HG03460 (cell line): ENCODE measurements around the gene ERN2.
"Not testable (repeated sequence)": the region's sequence is repeated elsewhere in the genome, so short reads cannot be mapped to it uniquely, and the experiment has no call there.

ENCODE experiments used
- ATAC-seq: cut with Tn5 transposase; IDR thresholded peaks from one replicate; pipeline ENCODE4 v1.9.1; 2021; ENCODE audit not compliant: unreplicated experiment

Gene ERN2

DNA sequence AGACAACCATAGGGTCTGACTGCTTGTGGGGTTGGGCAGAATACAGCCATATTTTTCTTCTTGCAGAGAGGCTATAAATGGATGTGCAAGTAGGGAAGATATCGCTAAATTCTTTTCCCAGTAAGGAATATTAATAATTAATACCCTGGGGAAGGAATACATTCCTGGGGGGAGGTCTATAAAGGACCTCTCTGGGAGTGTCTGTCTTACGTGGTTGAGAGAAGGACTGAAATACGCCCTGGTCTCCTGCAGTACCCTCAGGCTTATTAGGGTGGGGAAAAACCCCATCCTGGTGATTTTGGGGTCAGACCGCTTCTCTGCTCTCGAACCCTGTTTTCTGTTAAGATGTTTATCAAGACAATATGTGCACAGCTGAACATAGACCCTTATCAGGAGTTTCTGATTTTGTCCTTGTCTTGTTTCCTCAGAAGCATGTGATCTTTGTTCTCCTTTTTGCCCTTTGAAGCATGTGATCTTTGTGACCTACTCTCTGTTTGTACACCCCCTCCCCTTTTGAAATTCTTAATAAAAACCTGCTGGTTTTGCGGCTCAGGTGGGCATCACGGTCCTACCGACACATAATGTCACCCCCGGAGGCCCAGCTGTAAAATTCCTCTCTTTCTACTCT is 9.7 kb upstream of the ERN2 start:
- ATAC-seq, result not testable (repeated sequence)

- ATAC-seq, result no peak
These were observed 3.5 kb upstream of the ERN2 start for GRCh38 chr16:23716484-23716883.

- no peak for ATAC-seq
These were observed 1.2 kb downstream of the ERN2 start for GRCh38 chr16:23711785-23712184.

DNA sequence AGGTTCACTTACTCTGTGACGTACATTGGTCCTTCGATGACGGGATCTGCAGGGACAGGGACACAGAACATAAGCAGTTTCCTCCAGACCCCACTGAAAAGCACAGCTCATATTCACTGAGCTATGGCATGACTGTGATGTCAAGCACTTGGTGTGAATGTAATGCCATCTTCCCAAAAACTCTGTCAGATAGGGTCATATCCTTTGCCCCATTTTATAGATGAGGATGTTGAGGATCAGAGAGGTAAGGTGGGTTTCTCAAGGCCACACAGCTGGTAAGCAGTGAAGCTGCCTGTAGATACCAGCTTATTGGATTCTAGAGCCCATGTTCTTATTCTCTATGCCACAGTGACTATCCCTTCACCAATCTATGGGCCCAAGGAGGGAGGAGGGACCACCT is 2.5 kb downstream of the ERN2 start:
- ATAC-seq, result no peak

- ATAC-seq, result no peak
These were observed 3.0 kb downstream of the ERN2 start for GRCh38 chr16:23710008-23710407.

DNA sequence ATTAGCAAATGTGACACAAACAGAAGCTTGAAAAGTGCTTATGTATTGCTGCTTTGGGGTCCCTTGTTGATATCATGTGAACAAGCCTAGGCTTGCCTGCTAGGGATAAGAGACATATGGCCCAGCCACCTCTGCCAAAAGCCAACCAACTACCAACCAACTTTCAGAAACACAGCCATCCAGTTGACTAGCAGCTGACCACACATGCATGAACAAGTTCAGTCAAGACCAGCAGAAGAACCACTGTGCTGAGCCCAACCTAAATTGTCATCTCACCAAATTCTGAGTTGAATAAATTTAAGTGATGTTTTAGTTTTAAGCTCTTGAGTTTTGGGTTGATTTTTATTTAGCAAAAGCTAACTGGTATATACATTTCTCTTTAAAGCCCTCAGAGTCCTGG is 3.5 kb downstream of the ERN2 start:
- ATAC-seq, result no peak

- ATAC-seq, result no peak
These were observed 6.6 kb downstream of the ERN2 start for GRCh38 chr16:23706439-23706838.

DNA sequence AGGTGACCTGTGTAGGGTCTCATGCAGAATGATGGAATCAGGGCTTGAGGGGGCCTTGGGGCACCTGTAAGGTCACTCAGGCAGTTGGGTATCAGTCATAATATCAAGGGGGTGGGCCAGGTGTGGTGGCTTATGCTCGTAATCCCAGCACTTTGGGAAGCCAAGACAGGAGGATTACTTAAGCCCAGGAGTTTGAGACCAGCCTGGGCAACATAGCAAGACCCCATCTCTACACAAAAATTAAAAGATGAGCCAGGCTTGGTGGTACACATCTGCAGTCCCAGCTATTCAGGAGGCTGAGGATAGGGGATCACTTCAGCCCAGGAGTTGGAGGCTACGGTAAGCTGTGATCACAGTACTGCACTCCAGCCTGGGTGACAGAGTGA is 7.5 kb downstream of the ERN2 start:
- no peak for ATAC-seq

DNA sequence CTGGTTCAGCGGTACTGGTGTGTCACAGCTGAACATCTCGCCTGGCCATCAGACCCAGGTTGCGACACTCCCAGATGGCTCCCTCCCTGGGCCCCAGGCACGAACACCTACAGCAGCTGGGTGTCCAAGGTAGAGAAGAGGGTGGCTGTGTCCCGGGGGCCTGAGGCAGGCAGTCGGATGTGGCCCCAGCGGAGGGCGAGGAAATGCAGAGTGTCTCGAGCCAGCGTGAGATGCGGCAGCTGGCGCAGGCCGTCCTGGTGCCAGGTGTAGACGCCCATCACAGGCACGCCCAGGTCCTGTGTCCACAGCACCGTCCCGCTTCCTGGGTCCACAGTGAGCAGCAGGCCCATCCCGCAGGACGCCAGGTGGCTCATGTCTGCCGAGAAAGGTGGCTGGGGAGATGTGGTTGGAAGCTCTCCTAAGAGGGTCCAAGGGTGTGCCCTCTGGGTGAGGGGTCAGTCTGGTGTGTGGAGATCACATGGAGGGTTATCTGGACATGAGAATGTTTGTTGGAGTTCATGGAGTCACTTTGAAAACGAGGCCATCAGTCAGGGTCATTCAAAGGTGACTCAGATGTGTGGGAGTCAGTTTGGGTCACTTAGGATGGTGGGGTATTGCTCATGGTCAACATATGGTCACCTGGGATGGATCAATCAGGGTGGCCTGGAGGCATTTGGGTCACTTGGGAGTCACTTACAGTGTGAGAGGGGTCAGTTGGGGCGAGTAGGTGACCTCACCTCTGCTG is 8.1 kb downstream of the ERN2 start:
- ATAC-seq, result no peak

DNA sequence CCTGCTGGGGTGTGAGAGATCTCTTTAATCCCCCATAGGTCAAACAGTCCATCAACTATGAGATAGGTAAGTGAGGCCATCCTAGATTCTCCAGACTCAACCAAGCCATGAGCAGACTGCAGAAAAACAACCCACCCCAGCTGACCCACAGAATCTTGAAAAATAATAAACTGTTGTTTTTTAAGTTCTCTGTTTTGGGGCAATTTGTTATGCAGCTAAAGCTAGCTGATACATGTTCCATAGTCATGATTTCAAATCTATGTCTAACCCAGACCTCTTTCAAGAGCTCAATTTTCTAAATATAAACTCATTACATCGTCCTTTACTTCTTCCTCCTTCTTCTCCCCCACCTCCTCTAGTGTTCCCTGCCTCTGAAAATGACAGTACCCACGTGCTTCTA is 10.1 kb downstream of the ERN2 start:
- ATAC-seq, result no peak

GRCh38 chr16:23701045-23701444 is 12.0 kb downstream of the ERN2 start:
- no peak for ATAC-seq

GRCh38 chr16:23700509-23700908 is 12.5 kb downstream of the ERN2 start:
- no peak for ATAC-seq

- no peak for ATAC-seq
These were observed 12.9 kb downstream of the ERN2 start for GRCh38 chr16:23700093-23700492.

- no peak for ATAC-seq
These were observed 13.9 kb downstream of the ERN2 start for GRCh38 chr16:23699100-23699499.

DNA sequence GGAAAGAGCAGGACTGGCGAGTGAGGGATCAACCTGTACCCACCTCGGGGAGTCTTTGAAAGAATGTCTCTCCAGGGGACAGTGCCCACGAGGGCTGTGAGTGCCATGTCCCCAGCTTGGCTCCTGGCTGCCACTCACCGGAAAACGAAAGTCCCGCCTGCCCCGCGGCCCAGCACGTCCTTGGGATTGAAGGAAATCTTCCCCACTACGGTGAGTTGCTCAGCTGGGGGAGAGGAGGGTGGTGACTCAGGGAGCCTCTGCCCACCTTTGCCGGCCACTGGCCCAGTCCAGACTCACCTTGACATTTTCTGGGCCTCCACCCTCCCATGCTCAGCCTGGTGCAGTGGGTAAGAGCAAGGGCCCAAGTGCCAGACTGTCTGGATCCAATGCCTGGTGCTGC is 17.3 kb downstream of the ERN2 start:
- no peak for ATAC-seq

DNA sequence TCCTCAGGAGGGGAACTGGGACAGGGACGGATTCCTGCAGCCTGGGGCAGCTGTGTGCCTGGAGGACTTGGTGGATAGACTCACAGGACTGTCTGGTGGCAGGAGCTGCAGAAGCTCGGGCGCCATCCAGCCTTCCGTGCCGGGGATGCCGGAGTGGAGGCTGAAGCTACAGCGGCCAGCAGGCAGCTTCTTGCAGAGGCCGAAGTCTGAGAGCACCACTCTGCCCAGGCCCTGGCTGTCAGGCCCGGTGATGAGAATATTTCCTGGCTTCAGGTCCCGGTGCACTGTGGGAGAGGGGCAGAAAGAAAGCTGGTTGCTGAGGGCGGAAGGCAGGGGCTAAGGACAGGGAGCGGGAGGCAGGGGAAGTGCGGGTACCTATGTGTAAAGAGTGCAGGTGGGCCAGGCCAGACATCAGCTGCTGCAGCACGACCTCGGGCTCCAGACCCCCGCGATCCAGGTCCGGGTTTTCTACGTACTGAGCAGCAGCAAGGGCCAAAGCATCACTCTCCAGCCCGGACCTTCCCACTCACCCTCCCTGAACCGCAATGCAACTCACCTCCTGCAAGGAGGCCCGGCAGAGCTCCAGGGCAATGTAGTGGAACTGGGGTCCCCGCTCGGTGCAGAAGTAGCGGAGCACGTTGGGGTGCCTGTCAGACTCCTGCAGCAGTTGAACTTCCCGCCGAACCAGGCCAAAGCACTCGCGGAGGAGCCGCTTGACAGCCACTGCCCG is 18.2 kb downstream of the ERN2 start:
- no peak for ATAC-seq

- no peak for ATAC-seq
These were observed 18.8 kb downstream of the ERN2 start for GRCh38 chr16:23694265-23694643.

DNA sequence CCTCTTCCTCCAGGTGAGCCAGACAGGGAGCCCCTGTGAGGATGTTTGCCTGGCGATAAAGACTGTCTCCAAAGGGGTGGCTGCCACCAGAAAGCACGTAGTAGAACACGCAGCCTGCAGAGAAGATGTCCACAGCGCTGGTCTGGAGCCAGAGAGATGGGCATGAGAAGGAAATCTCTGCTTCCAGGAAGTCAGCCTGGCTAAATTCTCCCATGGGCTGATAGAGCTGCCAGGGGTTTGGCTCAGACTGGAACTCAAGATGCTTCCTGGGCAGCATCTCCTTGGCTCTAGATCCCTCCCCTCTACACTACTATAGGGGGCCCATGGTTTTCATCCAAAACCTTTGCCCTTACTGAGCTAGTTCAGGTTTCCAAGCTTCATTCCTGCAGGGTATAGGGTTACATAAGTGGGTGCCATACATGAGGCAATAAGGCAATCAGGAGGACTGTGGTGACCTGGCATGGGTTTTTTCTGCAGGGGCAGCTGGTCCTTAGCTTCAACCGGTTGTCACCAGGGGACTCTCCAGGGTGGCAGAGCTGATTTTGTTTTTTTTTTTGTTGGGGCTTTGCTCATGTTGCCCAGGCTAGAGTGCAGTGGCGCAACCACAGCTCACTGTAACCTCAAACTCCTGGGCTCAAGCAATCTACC is 20.7 kb downstream of the ERN2 start:
- ATAC-seq, result no peak

- ATAC-seq, result no peak
These were observed 21.4 kb downstream of the ERN2 start for GRCh38 chr16:23691483-23692189.

GRCh38 chr16:23690771-23691482 is 22.1 kb downstream of the ERN2 start:
- no peak for ATAC-seq
